Stimulated activated CD4-positive, alpha-beta T cell treated with anti-CD3 and anti-CD28 coated beads, Interleukin-1b, Interleukin-23, amount 100 ng/mL, for 4 hours (primary cell): ENCODE measurements around the gene GSTP1.
A peak's percentile ranks its signal among the peaks of the same experiment; 100 is the strongest.
"Not testable (repeated sequence)": the region's sequence is repeated elsewhere in the genome, so short reads cannot be mapped to it uniquely, and the experiment has no call there.

Experiments
- DNase-seq, 2 donors: peaks; one replicate each; pipeline ENCODE4 v3.0.0-alpha.2; 2020; ENCODE audit warnings: low read depth in 2 of 2

GSTP1 gene

DNA sequence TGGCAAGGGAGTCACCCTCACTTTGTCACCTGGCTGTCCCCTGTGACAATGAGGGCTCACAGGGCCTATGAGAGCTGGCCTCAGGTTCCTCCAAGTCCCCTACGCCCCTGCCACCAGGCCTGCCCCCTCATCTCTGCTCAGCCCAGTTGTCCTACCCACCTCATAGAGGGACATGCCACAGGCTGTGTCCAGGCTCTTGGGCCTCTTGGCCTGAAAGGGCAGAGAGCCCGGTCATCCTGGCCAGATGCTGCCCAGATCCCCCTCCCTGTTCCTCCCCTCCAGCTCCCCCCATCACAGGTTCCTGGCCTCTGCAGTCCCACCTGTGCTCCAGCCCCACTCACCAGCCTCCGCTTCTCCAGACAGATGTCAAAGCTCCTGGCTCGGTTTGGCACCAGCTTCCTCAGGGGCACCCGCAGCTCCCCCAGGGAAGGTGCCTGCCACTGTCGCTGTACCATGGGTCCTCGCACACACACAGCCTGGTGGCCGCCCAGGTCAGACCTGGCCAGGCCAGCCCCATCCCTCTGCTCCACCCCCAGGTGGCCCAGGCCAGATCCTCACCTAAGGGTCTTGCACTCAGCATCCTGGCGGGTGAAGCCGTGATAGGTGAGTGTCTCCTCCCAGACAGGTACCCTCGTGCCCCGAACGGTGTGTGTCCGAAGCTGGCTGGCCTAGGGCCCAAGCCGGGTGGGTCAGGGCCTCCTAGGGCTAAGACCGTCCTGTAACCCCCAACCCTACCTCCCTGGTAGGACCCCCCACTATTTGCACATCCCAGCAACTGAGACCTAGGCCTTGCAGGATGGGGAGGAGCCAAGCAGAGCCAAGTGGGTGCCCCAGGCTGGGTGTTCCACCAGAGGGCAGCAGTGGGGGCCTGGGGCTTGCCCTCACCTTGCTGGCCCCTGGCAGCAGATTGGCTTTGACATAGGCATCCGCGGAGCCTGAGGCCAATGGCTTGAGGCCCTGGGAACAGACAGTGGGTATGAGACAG lies 31.4 kb downstream of the GSTP1 start:
- peak; percentile 29 to 45 for DNase-seq

DNA sequence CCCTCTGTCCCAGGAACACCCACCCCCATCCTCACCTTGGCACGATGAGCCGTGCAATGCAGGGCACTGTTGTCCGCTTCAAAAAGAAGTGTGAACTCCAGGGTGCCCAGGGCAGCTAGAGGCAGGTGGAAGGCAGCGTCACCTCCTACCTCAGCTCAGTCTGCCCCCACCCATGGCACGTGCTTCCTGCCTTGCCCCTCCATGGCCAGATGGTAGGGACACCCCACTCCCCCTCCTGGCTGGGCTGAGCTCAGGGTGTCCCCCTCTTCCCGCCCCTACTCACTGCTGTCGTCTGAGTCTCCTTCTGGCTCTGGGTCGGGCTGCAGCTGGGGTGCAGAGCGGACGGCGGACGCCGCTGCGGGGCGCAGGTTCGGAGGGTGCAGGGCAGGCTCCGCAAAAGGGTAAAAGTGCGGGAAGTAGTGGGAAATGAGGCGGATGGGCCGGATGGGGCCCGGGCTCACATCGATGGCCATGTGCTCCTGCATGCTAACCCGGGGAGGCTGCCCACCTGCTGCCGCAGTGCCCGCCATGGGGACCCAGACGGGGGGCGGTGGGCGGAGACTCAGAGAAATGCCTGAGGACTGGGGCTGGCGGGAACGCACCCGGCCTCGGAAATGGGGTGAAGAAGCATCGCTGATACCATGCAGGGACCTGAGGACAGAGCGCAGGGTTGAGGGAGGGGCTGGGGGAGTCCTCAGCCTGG lies 32.3 kb downstream of the GSTP1 start:
- DNase-seq: no peak

DNA sequence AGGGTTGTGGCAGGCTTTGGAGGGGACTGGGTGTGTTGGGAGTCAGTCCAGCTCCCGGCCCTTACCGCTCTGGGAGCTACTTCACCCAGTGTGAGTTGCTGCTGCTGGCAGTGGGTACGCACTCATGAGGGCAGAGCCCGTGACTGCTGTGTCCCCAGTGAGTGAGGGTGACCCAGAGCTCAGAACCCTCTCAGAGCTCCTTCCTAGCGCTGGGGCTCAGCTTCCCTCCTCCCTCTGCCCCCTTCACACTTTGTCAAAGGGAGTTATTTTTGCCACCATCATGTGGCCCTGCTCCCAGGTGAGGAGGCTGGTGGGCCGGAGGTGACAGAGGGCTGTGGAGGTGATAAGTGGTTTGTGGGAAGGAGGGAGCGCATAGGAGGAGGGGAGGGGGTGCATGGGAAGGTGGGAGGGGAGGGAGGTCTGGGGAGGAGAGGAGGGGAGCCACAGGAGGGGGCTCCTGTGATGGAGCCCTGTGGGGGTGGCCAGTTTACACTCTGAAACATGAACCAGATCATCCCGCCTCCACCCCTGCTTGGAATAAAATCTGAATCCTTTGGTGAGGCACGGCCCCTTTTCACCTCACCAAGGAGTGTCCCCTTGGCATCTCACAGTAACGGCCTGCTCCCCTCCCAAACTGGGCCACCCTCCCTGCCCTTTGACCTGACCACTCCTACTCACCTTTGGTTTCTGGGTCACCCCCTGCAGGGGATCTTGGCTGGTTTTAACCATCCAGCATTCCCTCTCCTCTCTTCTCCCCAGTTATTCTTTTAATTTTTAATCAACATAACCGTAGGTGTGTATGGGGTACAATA lies 33.0 kb downstream of the GSTP1 start:
- DNase-seq: no peak

DNA sequence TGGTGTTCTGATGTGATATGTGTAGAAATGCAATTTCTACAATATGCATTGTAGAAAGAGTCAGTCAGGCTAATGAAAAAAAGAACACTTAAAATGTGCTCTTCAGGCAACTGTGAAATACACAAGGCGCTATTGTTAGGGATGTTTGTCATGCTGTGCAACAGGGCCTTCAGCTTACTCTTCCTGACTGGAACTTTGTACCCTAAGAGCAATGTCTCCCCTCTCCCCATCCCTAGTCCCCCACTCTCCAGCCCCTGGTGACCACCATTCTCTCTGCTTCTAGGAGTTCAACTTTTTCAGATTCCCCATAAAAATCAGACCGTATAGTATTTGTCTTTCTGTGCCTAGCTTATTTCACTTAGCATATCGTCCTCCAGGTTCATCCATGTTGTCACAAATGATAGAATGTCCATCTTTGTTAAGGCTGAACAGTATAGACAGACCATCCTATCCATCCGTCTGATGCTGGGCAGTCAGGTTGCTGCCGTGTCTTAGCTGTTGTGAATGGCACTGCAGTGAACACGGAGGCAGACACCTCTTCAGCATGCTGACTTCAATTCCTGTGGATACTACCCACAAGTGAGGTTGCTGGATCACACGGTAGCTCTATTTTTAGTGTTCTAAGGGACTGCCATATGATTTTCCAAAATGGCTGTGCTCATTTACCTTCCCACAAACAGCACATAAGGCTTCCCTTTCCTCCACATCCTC lies 33.8 kb downstream of the GSTP1 start:
- DNase-seq: no peak

DNA sequence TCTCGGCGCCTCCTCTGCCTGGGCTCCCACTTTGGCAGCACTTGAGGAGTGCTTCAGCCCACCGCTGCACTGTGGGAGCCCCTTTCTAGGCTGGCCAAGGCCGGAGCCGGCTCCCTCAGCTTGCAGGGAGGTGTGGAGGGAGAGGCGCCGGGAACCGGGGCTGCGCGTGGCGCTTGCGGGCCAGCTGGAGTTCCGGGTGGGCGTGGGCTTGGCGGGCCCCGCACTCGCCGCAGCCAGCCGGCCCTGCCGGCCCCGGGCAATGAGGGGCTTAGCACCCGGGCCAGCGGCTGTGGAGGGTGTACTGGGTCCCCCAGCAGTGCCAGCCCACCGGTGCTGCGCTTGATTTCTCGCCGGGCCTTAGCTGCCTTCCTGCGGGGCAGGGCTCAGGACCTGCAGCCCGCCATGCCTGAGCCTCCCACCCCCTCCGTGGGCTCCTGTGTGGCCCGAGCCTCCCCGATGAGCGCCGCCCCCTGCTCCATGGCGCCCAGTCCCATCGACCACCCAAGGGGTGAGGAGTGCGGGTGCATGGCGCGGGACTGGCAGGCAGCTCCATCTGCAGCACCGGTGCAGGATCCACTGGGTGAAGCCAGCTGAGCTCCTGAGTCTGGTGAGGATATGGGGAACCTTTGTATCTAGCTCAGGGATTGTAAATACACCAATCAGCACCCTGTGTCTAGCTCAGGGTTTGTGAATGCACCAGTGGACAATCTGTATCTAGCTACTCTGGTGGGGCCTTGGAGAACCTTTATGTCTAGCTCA lies 35.5 kb downstream of the GSTP1 start:
- DNase-seq: not testable (repeated sequence)

DNA sequence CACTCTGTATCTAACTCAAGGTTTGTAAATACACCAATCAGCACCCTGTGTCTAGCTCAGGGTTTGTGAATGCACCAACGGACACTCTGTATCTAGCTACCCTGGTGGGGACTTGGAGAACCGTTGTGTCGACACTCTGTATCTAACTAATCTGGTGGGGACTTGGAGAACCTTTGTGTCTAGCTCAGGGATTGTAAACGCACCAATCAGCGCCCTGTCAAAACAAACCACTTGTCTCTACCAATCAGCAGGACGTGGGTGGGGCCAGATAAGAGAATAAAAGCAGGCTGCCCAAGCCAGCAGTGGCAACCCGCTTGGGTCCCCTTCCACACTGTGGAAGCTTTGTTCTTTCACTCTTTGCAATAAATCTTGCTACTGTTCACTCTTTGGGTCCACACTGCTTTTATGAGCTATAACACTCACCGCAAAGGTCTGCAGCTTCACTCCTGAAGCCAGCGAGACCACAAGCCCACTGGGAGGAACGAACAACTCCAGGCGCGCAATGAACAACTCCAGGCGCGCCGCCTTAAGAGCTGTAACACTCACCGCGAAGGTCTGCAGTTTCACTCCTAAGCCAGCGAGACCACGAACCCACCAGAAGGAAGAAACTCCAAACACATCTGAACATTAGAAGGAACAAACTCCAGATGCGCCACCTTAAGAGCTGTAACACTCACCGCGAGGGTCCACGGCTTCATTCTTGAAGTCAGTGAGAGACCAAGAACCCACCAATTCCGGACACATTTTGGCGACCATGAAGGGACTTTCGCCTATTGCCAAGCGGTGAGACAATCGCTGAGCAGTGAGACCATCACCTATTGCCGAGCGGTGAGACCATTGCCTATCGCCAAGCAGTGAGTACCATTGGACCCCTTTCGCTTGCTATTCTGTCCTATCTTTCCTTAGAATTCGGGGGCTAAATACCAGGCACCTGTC lies 36.3 kb downstream of the GSTP1 start:
- not testable (repeated sequence) for DNase-seq

DNA sequence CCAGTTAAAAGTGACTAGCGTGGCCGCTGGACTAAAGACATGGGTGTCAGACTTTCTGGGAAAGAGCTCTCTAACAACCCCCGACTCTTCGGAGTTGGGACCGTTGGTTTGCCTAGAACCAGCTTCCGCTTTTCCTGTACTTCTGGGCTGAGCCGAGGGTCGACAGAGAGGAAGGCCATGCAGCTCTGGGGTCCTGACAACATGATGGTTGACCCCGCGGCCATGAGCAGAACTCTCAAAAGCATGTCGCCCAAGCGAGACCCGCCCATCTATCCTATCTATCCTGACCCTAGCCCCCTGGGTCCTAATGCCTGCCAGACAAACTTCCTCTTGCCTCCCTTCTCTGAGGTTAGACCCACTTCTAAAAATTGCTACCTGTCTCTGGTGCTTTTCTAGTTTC lies 37.0 kb downstream of the GSTP1 start:
- DNase-seq: not testable (repeated sequence)

DNA sequence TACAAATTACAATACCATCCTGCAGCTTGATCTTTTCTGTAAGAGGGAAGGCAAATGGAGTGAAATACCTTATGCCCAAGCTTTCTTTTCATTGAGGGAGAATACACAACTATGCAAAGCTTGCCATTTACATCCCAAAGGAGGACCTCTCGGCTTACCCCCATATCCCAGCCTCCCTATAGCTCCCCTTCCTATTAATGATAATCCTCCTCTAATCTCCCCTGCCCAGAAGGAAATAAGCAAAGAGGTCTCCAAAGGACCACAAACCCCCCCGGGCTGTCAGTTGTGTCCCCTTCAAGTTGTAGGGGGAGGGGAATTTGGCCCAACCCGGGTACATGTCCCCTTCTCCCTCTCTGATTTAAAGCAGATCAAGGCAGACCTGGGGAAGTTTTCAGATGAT lies 38.3 kb downstream of the GSTP1 start:
- not testable (repeated sequence) for DNase-seq

DNA sequence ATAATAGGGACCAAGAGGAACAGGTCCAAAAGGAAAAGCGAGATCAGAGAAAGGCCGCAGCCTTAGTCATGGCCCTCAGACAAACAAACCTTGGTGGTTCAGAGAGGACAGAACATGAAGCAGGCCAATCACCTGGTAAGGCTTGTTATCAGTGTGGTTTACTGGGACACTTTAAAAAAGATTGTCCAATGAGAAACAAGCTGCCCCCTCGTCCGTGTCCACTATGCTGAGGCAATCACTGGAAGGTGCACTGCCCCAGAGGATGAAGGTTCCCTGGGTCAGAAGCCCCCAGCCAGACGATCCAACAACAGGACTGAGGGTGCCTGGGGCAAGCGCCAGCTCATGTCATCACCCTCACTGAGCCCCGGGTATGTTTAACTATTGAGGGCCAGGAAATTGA lies 39.3 kb downstream of the GSTP1 start:
- DNase-seq: not testable (repeated sequence)

DNA sequence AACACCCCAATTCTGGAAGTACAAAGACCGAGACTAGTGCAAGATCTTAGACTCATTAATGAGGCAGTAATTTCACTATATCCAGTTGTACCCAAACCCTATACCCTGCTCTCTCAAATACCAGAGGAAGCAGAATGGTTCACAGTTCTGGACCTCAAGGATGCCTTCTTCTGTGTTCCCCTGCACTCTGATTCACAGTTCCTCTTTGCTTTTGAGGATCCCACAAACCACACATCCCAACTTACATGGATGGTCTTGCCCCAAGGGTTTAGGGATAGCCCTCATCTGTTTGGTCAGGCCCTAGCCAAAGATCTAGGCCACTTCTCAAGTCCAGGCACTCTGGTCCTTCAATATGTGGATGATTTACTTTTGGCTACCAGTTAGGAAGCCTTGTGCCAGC lies 40.2 kb downstream of the GSTP1 start:
- not testable (repeated sequence) for DNase-seq

DNA sequence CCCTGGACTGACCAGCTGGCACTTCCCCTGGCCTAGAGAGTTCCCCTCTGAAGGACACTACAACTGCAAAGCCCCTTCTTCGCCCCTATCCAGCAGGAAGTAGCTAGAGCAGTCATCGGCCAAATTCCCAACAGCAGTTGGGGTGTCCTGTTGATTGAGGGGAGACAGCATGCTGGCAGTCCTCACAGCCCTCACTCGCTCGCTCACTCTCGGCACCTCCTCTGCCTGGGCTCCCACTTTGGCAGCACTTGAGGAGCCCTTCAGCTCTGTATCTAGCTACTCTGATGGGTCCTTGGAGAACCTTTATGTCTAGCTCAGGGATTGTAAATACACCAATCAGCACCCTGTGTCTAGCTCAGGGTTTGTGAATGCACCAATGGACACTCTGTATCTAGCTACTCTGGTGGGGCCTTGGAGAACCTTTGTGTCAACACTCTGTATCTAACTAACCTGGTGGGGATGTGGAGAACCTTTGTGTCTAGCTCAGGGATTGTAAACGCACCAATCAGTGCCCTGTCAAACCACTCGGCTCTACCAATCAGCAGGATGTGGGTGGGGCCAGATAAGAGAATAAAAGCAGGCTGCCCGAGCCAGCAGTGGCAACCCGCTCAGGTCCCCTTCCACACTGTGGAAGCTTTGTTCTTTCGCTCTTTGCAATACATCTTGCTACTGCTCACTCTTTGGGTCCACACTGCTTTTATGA lies 42.7 kb downstream of the GSTP1 start:
- DNase-seq: not testable (repeated sequence)

DNA sequence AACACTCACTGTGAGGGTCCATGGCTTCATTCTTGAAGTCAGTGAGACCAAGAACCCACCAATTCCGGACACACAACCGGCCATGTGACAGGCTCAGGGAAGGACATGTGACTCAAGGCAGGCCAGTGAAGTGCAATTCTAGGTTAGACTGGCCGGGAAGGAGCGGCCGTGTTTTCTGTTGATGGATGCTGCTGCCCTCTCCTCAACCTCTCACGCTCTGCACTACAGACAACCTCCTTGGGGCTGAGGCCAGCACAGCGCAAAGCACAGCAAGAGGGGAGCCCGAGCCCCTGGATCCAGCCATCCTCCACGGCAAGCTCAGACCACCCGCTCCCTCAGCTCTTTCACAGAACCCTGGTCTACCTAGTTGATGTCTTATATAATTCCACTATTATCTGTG lies 43.4 kb downstream of the GSTP1 start:
- no peak for DNase-seq

DNA sequence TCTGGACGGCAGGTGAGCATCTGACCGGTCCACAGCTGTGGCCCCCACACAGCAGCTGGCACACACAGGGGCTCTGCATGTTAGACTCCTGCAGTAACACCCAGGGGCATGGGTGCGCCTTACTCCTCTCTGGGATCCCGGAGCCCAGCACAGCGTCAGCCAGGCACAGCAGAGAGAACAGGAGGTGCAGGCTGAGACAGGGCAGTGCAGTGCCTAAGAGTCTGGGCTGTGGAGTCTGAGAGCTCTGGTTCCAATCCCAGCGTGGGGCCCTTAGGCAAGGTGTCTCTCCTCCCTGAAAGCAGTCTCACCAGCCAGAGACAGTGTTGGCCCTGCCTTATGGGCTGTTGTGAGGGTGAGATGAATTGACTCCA lies 43.8 kb downstream of the GSTP1 start:
- no peak for DNase-seq

DNA sequence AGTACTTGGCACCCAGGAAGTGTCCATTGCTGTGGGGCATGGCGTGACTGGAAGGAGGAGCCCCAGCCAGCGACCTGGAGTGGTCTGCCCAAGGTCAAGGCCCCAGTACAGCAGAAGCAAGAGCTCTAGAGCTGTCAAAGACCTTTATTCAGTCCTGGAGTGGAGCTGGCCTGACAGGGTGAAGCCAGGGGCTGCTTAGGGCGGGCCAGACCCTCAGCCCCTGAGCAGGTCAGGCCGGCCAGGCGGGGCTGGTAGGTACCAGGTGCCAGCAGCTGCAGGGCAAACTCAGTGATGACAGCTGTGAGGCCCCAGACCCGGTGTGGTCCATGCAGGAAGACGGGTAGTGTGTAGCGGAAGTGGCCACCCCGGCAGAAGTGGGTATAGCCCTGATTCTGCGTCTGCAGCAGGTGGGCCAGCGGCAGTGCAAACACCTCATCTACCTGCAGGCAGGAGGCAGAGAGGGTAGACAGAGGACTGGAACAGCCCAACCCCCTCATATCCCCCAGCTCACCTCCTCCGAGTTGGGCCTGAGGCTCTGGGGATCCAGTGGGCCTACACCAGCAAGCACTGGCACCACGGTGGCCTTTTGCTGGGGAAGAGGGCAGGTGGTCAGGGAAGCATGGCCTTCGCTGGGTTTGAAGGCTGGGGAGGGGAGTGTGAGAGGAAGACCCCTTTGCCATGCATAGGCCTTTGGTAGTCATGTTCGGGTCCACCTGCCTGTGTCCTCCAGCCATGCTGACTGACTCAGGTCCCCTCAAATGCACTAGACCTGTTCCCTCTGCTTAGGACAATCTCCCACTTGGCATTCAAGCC lies 44.4 kb downstream of the GSTP1 start:
- no peak for DNase-seq

DNA sequence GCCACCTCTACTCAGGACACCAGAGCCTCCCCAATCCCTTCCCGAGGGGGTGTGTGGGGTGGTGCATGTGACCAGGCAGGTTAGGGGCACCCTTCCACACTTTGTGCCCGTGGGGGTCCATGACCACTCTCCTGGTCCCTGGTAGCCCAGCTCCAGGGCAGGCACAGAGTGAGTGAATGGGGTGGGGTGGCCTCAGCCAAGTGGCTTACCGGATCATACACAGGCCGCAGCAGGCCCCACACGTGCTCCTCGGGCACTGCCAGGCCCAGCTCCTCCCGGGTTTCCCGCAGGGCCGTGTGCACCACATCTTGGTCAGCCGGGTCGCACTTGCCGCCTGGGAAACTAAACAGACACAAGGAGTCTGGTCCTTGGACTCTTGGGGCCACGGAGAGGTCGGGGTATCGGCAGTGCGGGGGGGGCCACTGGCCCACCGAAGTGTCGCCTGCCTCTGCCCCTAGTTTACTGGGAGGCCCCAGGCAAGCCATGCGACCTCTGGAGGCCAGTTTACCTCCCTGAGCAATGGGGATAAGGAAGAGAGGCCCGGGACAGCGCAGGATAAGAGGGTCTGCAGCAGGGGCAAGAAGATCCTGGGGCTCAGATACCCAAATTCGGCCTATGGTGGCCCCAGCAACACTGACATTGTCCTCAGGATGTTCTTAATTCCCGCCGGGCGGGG lies 45.2 kb downstream of the GSTP1 start:
- no peak for DNase-seq

DNA sequence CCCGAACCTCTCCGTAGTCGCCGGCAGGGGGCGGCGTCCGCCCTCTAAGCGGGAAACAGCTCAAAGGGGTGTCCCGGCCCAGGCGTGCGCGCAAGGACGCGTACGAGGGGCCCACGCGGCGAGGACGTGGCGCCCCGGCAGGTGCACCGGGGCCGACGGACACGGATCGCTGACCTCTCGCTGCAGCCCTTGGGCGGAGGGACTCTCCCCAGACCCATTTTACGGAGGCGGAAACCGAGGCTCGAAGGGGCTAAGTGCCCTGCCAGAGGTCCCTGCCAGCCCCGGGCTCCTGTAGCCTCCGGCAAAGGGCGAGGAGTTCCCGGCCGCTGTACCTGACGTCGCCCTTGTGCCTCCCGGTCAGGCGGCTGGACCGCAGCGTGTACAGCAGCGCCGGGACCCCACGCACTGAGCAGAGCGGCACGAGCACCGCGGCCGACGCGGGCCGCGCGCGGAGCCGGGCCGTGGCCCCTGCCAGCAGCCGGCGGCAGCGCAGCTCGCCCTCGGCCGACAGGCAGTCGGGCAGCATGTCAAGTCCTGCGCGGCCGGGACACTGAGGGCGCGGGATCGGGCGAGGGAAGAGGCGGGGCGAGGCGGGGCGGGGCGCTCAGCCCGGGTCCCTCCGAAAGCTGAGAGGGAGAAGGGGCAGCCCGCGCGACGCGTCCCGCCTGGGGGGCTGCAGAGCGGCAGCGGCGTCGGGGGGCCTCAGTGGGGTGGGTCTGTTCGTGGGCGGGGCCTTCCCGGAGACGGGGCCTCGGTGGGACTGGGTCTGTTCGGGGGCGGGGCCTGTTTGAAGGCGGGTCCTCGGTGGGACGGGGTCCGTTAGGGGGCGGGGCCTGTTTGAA lies 46.0 kb downstream of the GSTP1 start, which contains the start of gene NUDT8:
Gene NUDT8, minus strand, starts transcription at position 552 of the 842 bp plus-strand sequence. Its CDS starts 26 bp downstream, at position 526.
- DNase-seq: peak; percentile 79 to 86
